Activated CD4-positive, alpha-beta T cell treated with anti-CD3 and anti-CD28 coated beads, Interleukin-2, amount 10 ng/mL, durations not matched to agents 7 days and 5 days (primary cell): ENCODE data around the gene STARD8. TPM values are rescaled to one million over a fixed set of nuclear protein-coding genes. Genes with fewer than 3 reads are reported as not detected.
A peak's percentile ranks its signal among the peaks of the same experiment; 100 is the strongest.
"Not testable (repeated sequence)": the region's sequence is repeated elsewhere in the genome, so short reads cannot be mapped to it uniquely, and the experiment has no call there.

Source experiments
- CTCF ChIA-PET: fragments of 350-600 bp; sonication (Branson Sonifier 250); formaldehyde crosslinking; loops from one replicate; lab custom pipeline; 2021; ENCODE audit warnings: antibody characterized with exemption; lab: Charles Lee
- POLR2A ChIA-PET: fragments of 350-600 bp; sonication (Branson Sonifier 250); formaldehyde crosslinking; loops from one replicate; lab custom pipeline; 2021; ENCODE audit warnings: antibody characterized with exemption; lab: Charles Lee
- DNase-seq: peaks from one replicate; pipeline ENCODE4 v3.0.0-alpha.2; 2020
- H3K27ac Mint-ChIP-seq: one replicate; pipeline ENCODE4 v1.8.0; 2021; ENCODE audit warnings: mild to moderate bottlenecking, moderate library complexity, mixed read lengths
- H3K27me3 Mint-ChIP-seq: one replicate; pipeline ENCODE4 v1.8.0; 2021; ENCODE audit warnings: mixed read lengths
- H3K36me3 Mint-ChIP-seq: one replicate; pipeline ENCODE4 v1.8.0; 2021; ENCODE audit warnings: low read depth, mixed read lengths
- H3K4me1 Mint-ChIP-seq: one replicate; pipeline ENCODE4 v1.8.0; 2021; ENCODE audit warnings: mixed read lengths
- H3K4me3 Mint-ChIP-seq: one replicate; pipeline ENCODE4 v1.8.0; 2021; ENCODE audit warnings: mild to moderate bottlenecking, moderate library complexity, mixed read lengths
- H3K9me3 Mint-ChIP-seq: one replicate; pipeline ENCODE4 v1.8.0; 2021; ENCODE audit warnings: mixed read lengths
- total RNA-seq, 2 experiments: library from RNA; stranded (reverse); gene quantifications; one replicate each; pipeline ENCODE4 v1.2.3, GENCODE V29; 2021

STARD8 gene
- total RNA-seq, 2 experiments from 2014 or later = 0.06 to 0.20 TPM

DNA sequence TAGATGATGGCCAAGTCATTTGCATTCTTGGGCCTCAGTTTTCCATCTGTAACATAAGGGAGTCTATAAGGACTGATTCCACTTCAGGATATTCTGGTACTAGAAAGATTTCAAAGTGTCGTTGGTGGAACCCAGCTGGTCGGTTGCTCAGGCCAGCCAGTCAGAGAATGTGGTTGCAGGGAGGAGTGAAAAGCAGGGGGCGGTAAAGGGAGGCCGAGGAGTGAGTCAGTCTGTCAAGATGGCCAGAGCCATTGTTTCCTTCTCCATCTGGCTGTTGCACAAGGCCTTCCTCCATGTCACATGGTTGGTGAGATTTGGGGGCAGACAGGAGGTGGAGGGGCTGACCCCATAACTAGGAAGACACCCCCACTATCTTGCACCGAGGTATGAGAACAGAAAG is 38.2 kb downstream of the STARD8 start:
- DNase-seq = no peak

DNA sequence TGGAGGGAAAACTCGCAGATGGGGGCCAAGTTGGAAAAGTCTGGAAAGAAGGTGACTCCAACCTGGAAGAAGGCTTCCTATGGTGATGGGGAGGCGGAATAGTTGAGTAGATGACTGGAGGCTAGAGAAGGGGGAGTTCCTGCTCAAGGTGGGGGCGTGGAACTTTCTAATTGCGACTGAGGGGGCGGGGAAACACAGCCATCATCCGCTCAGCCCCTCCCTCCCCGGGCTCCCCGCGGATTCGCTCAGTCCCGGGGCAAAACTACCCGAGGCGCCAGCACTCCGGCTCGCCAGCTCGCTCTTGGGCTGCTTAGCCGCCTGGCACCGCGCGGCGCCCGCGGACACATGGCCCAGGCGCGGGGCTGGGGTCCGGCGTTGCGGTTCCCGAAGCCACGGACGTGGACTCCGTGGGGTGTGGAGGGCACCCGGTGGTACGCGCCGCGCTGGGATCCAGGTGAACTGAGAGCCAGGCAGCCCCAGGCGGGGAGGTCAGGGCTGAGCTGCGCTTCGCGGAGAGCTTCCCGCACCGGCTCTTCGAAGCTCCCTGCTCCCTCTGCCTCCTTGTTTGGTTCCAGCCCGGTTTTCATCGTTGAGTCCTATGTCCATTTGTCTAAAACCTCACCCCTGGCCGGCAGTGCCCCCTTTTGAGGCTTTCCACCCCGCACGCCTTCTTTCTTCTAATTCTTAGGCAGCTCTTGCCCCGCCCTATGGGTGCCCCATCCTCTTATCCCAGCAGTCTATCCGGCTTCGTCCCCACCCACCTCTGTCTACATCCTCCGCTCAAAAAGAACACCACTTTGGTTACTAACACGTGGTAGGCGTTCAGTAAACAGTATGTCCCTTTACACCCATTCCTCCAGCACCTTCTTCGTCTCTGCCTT is 38.9 kb downstream of the STARD8 start:
- Mint-ChIP-seq H3K27me3 (peaks cover 13% of the 10 kb centered on the region), H3K27ac (no peak overlapping the region), H3K4me3 (peak overlapping the region; percentile 68), H3K36me3 (no peaks in the 10 kb centered on the region), H3K4me1 (peaks cover 10% of the 10 kb centered on the region), H3K9me3 (no peaks in the 10 kb centered on the region)
- ChIA-PET CTCF (interaction anchor here (1.3 kb wide), 1 partner anchor 47 kb away, joined by 4 read pairs; no protein-coding TSS in a partner anchor), POLR2A (no interaction called here)
- DNase-seq = peak; percentile 7

More for the DNA sequence above, 38.2 kb downstream of the STARD8 start:
- Mint-ChIP-seq H3K4me1 (peaks cover 10% of the 10 kb centered on the region), H3K27me3 (peaks cover 13% of the 10 kb centered on the region), H3K4me3 (peak overlapping the region; percentile 25), H3K27ac (no peak overlapping the region), H3K36me3 (no peaks in the 10 kb centered on the region), H3K9me3 (no peaks in the 10 kb centered on the region)
- POLR2A ChIA-PET = no interaction called here
- CTCF ChIA-PET = no interaction called here

DNA sequence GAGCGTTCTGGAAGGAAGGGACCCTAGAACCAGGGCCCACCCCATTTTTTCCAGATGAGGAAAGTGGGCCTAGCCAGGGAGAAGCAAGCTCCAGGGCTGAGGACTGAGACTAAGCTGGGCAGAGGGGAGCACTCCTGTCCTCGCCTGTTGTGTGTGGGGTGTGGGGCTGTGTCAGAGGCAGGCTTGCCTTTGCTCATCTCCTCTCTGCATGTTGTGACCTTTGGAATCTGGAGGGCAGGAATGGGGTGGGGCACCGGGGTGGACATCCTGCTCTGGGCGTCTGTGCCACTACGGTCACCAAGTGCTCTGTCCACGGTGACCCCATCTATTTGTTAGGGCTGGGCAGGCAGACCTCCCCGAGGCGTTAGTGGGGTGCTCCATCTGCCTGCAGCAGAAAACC is 41.5 kb downstream of the STARD8 start:
- H3K36me3 Mint-ChIP-seq, CTCF ChIA-PET, POLR2A ChIA-PET, H3K9me3 Mint-ChIP-seq, DNase-seq, H3K4me3 Mint-ChIP-seq, H3K4me1 Mint-ChIP-seq, H3K27ac Mint-ChIP-seq: not testable (repeated sequence)
- H3K27me3 Mint-ChIP-seq = peaks cover 13% of the 10 kb centered on the region

DNA sequence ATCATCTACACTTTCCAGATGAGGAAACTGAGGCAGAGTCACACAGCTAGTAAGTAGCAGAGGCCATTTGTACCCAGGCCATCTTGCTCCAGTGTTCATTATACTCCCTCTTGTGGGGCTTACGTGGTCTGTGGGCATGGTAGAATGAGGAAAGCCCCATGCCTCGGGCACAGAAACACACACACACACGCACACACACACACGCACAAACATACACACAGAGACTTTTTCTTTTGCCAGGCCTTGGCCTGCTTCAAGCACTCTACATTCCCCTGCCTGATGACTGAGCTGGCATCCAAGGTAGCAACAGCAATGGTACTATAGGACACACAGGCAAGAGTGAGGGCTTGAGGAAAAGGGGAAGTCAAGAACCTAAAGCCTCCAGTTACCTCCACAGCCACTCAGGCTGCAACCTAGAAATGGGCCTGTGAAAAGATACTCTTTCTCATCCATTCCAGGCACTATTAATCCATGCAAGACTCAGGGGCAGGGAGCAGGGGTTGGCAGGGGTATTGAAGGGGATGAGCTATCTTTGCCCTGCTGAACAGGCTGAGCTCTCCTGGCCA is 43.6 kb downstream of the STARD8 start:
- H3K9me3 Mint-ChIP-seq = no peaks in the 10 kb centered on the region
- no peaks in the 10 kb centered on the region for H3K36me3 Mint-ChIP-seq
- no peak overlapping the region for H3K4me3 Mint-ChIP-seq
- H3K4me1 Mint-ChIP-seq = peaks cover 10% of the 10 kb centered on the region
- DNase-seq = no peak
- no peak overlapping the region for H3K27ac Mint-ChIP-seq
- H3K27me3 Mint-ChIP-seq = peaks cover 17% of the 10 kb centered on the region
- POLR2A ChIA-PET = no interaction called here
- CTCF ChIA-PET = interaction anchor here (0.9 kb wide), 1 partner anchor 9 kb away, joined by 6 read pairs; no protein-coding TSS in a partner anchor

DNA sequence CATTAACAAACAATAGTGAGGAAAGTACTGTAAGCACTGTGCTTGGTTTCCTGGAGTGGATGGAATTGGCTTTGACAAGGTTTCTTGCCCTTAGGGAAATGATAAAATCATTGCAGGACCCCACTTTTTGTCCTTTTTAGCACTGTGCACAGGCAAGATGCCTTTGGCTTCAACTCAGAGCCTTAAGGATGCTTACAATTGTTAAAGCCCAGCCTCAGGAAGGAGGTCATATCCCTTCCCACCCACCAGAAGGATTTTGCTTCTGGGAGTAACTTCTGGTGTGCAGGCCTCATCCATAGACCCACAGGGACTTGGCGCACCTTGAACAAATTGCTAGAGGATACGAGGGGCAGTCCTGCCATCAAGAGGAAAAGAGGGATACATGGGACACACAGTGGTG is 44.5 kb downstream of the STARD8 start:
- Mint-ChIP-seq H3K9me3 (no peaks in the 10 kb centered on the region), H3K4me3 (no peak overlapping the region), H3K4me1 (peaks cover 8% of the 10 kb centered on the region), H3K27ac (no peak overlapping the region), H3K27me3 (peaks cover 13% of the 10 kb centered on the region), H3K36me3 (no peaks in the 10 kb centered on the region)
- DNase-seq = no peak
- CTCF ChIA-PET = interaction anchor here (0.6 to 2.3 kb wide), 4 partner anchors 9 to 136 kb away, joined by 3 to 6 read pairs (median 4); partner anchors contain the start of gene EFNB1
- POLR2A ChIA-PET = no interaction called here

DNA sequence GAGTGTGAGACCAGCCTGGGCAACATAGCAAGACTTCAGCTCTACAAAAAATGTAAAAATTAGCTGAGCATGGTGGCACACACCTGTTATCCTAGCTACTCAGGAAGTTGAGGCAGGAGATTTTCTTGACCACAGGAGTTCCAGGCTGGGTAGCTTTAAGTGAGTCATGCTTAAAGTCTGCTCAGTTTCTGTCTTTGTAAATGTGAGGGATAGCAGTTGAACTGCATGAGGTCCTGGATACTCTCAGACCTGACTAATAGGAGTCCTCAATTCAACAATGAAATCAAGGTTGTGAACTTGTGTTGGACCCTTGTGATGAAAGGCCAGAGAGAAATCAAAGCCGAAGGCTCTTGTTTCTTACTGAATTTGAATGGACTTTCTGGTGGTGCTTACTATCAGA is 45.2 kb downstream of the STARD8 start:
- POLR2A ChIA-PET = no interaction called here
- H3K4me3 Mint-ChIP-seq = no peak overlapping the region

DNA sequence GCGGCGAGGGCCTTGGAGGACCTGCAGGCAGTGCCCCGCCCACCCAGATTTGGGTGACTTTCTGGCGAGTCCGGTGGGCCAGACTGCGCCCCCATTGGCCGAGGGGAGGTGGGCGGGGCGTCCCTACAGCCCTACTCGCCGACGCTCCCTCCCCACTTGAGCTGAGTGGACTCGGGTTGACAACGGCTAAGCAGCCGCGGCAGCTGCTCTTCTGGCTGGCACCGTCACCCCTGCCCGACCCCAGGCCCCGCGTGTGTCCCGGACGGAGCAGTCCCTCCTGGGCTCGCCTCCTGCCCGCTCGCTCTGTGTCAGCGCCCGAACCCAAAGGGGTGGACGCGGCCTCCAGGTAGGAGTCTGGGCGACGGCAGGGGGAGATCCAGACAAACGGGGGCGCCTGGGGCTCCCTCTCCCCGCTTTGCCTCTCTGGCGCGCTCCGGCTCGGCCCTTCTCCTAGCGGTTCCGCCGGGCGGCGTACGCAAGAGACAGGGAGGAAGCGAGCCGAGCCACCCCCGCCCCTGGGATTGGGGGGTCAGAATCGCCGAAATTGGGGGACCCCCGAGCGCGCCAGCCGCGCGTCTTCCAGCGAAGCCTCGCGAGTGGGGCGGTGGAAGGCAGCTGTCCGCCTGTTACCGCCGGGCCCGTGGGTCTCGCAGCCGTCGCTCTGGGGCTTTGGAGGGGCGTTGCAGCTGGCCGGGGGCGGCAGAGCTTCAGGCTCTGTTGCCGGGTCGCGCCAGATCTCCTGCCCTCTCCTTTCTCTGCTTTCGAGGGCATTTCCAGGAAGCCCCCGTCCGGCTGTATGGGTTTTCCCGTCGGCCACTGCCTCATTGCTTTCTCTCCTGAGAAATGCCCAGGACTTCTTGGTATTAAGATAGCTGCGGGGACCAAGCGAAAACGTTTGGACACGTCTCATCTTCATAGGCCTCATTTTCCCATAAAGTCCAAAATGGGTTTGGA is 46.3 kb downstream of the STARD8 start:
- Mint-ChIP-seq H3K27ac (peak overlapping the region; percentile 19), H3K4me3 (peak overlapping the region; percentile 34), H3K4me1 (peaks cover 8% of the 10 kb centered on the region), H3K36me3 (no peaks in the 10 kb centered on the region), H3K9me3 (no peaks in the 10 kb centered on the region), H3K27me3 (peaks cover 10% of the 10 kb centered on the region)
- CTCF ChIA-PET = interaction anchor here (0.7 to 2.3 kb wide), 2 partner anchors 11 to 182 kb away, joined by 3 to 6 read pairs; no protein-coding TSS in a partner anchor
- no peak for DNase-seq
- POLR2A ChIA-PET = no interaction called here

More for the DNA sequence above, 45.2 kb downstream of the STARD8 start:
- Mint-ChIP-seq H3K36me3 (no peaks in the 10 kb centered on the region), H3K27me3 (peaks cover 10% of the 10 kb centered on the region), H3K27ac (no peak overlapping the region), H3K4me1 (peaks cover 8% of the 10 kb centered on the region), H3K9me3 (no peaks in the 10 kb centered on the region)
- CTCF ChIA-PET = interaction anchor here (0.6 to 2.3 kb wide), 3 partner anchors 10 to 135 kb away, joined by 3 to 6 read pairs (median 3); partner anchors contain the start of gene EFNB1
- DNase-seq = no peak

DNA sequence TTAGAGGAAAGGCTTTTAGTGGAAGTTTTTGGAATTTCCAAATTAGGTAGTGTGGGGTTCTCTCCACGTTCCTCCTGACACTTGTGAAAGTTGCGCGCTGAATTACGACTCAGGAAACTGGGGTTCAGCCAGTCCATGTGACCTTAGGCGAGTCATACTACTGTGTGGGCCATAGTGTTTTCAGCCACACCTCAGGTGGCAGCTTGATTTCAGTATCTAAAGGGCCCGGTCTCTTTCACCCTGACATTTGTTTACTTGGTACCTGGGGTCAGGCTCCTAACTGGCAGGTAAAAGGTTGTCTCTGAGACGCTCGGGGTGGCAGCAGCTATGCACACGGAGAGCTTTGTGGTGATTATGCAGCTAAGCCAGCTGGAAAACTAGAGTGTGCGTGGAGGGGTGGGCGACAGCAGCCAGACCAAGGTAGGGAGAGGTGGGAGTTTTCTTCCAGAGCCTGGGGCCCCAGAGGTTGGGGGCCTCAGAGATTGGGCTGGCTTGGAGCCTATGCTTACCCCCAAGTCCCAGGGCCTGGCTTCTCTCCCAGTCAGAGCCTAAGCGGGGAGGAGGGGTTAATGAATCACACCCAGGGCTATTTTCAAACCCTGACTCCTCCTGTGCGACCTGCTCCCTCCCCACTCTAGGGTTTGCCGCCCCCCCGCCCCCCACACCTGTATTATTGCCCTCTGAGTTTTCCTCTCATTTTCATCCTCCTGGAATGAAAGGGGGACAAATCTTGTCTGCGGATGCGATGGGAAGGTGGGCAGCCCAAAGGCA is 47.2 kb downstream of the STARD8 start:
- no peak for DNase-seq
- peaks cover 8% of the 10 kb centered on the region for H3K4me1 Mint-ChIP-seq
- H3K9me3 Mint-ChIP-seq = no peaks in the 10 kb centered on the region
- ChIA-PET CTCF (interaction anchor here (0.7 to 2.3 kb wide), 2 partner anchors 12 to 183 kb away, joined by 3 to 6 read pairs; no protein-coding TSS in a partner anchor), POLR2A (no interaction called here)
- H3K36me3 Mint-ChIP-seq = no peaks in the 10 kb centered on the region
- peaks cover 10% of the 10 kb centered on the region for H3K27me3 Mint-ChIP-seq
- H3K4me3 Mint-ChIP-seq = peak overlapping the region; percentile 34
- peak overlapping the region; percentile 19 for H3K27ac Mint-ChIP-seq

DNA sequence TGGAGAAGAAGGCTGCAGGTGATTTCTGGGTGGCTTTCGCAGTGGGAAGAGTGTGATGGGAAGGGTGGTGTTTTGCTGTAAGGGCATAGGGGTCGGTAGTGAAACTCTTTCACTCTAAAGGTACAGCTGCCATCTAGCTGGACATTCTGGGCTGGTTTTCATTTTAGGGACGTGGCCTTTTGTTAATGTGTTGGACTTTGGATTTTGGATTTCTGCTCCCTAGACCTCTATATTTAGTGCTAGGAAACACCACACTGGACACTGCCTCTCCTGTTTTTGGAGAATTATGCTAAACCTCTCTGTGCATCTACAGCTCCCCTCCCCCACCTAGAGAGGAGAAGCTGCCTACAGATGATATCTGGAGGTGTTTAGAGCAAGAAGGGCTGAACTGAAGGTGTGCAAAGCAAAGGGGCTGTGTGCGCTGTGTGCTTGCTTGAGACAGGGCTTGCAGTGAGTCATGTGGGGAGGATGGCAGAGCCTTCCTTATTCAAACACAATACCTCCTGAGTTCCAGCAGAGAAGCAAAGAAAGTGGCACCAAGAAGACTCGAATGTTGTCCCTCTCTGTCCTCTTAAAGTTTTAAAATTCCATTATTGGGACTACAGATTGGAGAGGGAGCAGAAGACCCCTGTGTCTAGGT is 47.9 kb downstream of the STARD8 start:
- H3K4me1 Mint-ChIP-seq = peaks cover 8% of the 10 kb centered on the region
- ChIA-PET CTCF (interaction anchor here (0.9 kb wide), 1 partner anchor 10 kb away, joined by 3 read pairs; no protein-coding TSS in a partner anchor), POLR2A (no interaction called here)
- no peak for DNase-seq
- H3K27ac Mint-ChIP-seq = no peak overlapping the region
- no peaks in the 10 kb centered on the region for H3K9me3 Mint-ChIP-seq
- H3K36me3 Mint-ChIP-seq = no peaks in the 10 kb centered on the region
- no peak overlapping the region for H3K4me3 Mint-ChIP-seq
- H3K27me3 Mint-ChIP-seq = peaks cover 10% of the 10 kb centered on the region

DNA sequence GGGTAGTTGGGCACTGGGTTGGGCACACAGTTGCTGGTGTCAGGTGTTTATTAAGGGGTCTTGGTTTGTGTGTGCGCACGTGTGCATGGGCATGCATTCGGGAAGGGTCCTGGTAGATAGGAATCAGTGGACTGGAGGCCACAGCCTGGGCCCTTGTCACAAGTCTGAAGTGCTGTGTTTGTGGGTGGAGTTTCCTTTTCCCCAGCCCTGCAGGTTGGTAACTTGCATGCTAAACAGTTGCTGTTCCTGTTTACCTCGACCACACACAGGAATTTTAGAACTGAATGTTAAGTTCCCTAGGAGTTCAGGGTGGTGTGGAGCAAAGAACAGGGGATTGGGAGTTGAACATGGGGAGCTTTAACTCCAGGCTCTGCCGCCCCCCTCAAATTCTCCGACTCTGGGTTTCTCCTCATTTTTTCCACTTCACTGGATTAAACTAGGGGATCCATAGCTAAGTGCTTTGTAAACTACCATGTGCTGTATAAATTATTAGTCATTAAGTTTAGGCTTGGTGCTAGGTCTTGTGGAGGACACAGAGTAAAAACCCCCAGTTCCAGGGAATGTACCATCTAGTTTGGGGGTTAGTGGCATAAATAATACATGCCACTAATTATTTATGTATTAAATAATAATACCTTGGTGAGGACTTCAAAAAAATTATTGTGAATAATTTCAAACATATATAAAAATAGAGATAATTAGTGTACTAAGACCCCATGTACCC is 49.0 kb downstream of the STARD8 start:
- POLR2A ChIA-PET = no interaction called here
- Mint-ChIP-seq H3K4me1 (peaks cover 8% of the 10 kb centered on the region), H3K27ac (no peak overlapping the region), H3K36me3 (no peaks in the 10 kb centered on the region), H3K9me3 (no peaks in the 10 kb centered on the region), H3K4me3 (no peak overlapping the region), H3K27me3 (peaks cover 10% of the 10 kb centered on the region)
- no peak for DNase-seq
- CTCF ChIA-PET = interaction anchor here (0.9 to 1.1 kb wide), 2 partner anchors 9 to 80 kb away, joined by 3 read pairs; no protein-coding TSS in a partner anchor

DNA sequence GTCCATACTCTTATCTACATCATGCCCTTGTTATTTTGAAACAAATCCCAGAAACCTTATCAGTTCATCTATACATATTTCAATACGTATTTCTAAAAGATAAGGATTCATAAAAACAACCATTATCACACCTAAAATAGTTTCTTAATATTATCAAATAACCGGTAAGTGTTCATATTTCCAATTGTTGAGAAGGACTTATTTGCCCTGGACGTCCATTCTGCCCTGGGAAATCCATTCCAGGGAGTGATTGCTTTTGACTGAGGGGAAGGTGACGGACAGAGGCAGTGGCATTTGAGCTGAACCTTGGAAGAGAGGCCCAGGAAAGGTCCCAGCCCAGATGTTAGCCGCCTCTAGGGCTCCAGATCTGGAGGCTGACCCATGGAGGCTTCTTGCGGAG is 49.6 kb downstream of the STARD8 start:
- Mint-ChIP-seq H3K9me3 (no peaks in the 10 kb centered on the region), H3K4me3 (no peak overlapping the region), H3K27ac (no peak overlapping the region), H3K27me3 (peaks cover 10% of the 10 kb centered on the region), H3K4me1 (peaks cover 8% of the 10 kb centered on the region), H3K36me3 (no peaks in the 10 kb centered on the region)
- no peak for DNase-seq
- ChIA-PET CTCF (interaction anchor here (1.1 kb wide), 1 partner anchor 80 kb away, joined by 3 read pairs; no protein-coding TSS in a partner anchor), POLR2A (no interaction called here)
